HG03196 (cell line): ENCODE data around the gene MLH1.
"Not testable (repeated sequence)": the region's sequence is repeated elsewhere in the genome, so short reads cannot be mapped to it uniquely, and the experiment has no call there.

Experiments
- ATAC-seq: cut with Tn5 transposase; IDR thresholded peaks from one replicate; pipeline ENCODE4 v1.9.1; 2021; ENCODE audit not compliant: unreplicated experiment

Gene MLH1

GRCh38 chr3:37032961-37033360 lies 39.6 kb downstream of the MLH1 start:
- no peak for ATAC-seq

- ATAC-seq, result no peak
Measured at GRCh38 chr3:37037352-37037751, 44.0 kb downstream of the MLH1 start.

- ATAC-seq, result no peak
Measured at GRCh38 chr3:37039161-37039846, 46.0 kb downstream of the MLH1 start.

- no peak for ATAC-seq
Measured at GRCh38 chr3:37040231-37040630, 46.9 kb downstream of the MLH1 start.

- ATAC-seq, result no peak
Measured at GRCh38 chr3:37041546-37042195, 48.4 kb downstream of the MLH1 start.

- ATAC-seq, result not testable (repeated sequence)
Measured at GRCh38 chr3:37042712-37043111, 49.4 kb downstream of the MLH1 start.

GRCh38 chr3:37050282-37050681 lies 57.0 kb downstream of the MLH1 start:
- ATAC-seq, result no peak

- ATAC-seq, result no peak
Measured at GRCh38 chr3:37052860-37053259, 59.5 kb downstream of the MLH1 start.

GRCh38 chr3:37053337-37053736 lies 60.0 kb downstream of the MLH1 start:
- no peak for ATAC-seq

GRCh38 chr3:37053753-37054152 lies 60.4 kb downstream of the MLH1 start:
- no peak for ATAC-seq

GRCh38 chr3:37054370-37054769 lies 61.1 kb downstream of the MLH1 start:
- peak; percentile 68 for ATAC-seq

- ATAC-seq, result not testable (repeated sequence)
Measured at GRCh38 chr3:37055077-37055476, 61.8 kb downstream of the MLH1 start.

- ATAC-seq, result no peak
Measured at GRCh38 chr3:37056826-37057225, 63.5 kb downstream of the MLH1 start.

- no peak for ATAC-seq
Measured at GRCh38 chr3:37058117-37058516, 64.8 kb downstream of the MLH1 start.

- no peak for ATAC-seq
Measured at GRCh38 chr3:37064747-37065146, 71.4 kb downstream of the MLH1 start.

- no peak for ATAC-seq
Measured at GRCh38 chr3:37067577-37067976, 74.3 kb downstream of the MLH1 start.

- ATAC-seq, result no peak
Measured at GRCh38 chr3:37068031-37068430, 74.7 kb downstream of the MLH1 start.

- no peak for ATAC-seq
Measured at GRCh38 chr3:37071921-37072320, 78.6 kb downstream of the MLH1 start.

- no peak for ATAC-seq
Measured at GRCh38 chr3:37072892-37073291, 79.6 kb downstream of the MLH1 start.

GRCh38 chr3:37074178-37074577 lies 80.9 kb downstream of the MLH1 start:
- no peak for ATAC-seq

- no peak for ATAC-seq
Measured at GRCh38 chr3:37075955-37076354, 82.6 kb downstream of the MLH1 start.

- ATAC-seq, result no peak
Measured at GRCh38 chr3:37082317-37082716, 89.0 kb downstream of the MLH1 start.

- ATAC-seq, result no peak
Measured at GRCh38 chr3:37086918-37087317, 93.6 kb downstream of the MLH1 start.
